ENCODE data around the gene CEP95. TPM values are rescaled to one million over a fixed set of nuclear protein-coding genes. Genes with fewer than 3 reads are reported as not detected.
"Not testable (repeated sequence)": the region's sequence is repeated elsewhere in the genome, so short reads cannot be mapped to it uniquely, and the experiment has no call there.

The CEP95 gene
- total RNA-seq, 1 donor from 2014 or later = 50.8 TPM

GRCh38 chr17:64491034-64491860 is 15.5 kb upstream of the CEP95 start:
- Histone ChIP-seq H3K36me3 (peaks cover 4 to 17% of the 10 kb centered on the region in 2 donors), H3K4me1 (peaks cover 24% of the 10 kb centered on the region), H3K4me3 (no peak overlapping the region), H3K9me3 (no peaks in the 10 kb centered on the region), H3K27me3 (no peaks in the 10 kb centered on the region), H3K27ac (no peak overlapping the region)
- TF ChIP-seq POLR2AphosphoS5 (IDR thresholded peaks at IDR 0.05; ENCODE audit: insufficient read depth in 1 of 2, low read depth in 1 of 2) (no peak), POLR2A (IDR thresholded peaks at IDR 0.05) (no peak), CTCF (IDR thresholded peaks at IDR 0.05) (peak in 1 of 3 experiments; percentile 43)
- no peak for DNase-seq (ENCODE audit: extremely low spot score in 2 of 2)
- intact Hi-C loops (cut with DNase I) = loop anchor here (5.0 to 10.0 kb wide), 2 partner anchors 69 to 186 kb away; no protein-coding TSS in a partner anchor

GRCh38 chr17:64491994-64492393 is 14.8 kb upstream of the CEP95 start:
- intact Hi-C loops (cut with DNase I) = loop anchor here (5.0 to 10.0 kb wide), 2 partner anchors 70 to 187 kb away; no protein-coding TSS in a partner anchor
- no peak for DNase-seq (ENCODE audit: extremely low spot score in 2 of 2)
- Histone ChIP-seq H3K36me3 (peaks cover 4 to 17% of the 10 kb centered on the region in 2 donors), H3K4me3 (no peak overlapping the region), H3K4me1 (peaks cover 25% of the 10 kb centered on the region), H3K27me3 (no peaks in the 10 kb centered on the region), H3K9me3 (no peaks in the 10 kb centered on the region), H3K27ac (no peak overlapping the region)
- TF ChIP-seq POLR2AphosphoS5 (IDR thresholded peaks at IDR 0.05; ENCODE audit: insufficient read depth in 1 of 2, low read depth in 1 of 2) (no peak), CTCF (IDR thresholded peaks at IDR 0.05) (no peak), POLR2A (IDR thresholded peaks at IDR 0.05) (no peak)

- no peak for DNase-seq (ENCODE audit: extremely low spot score in 2 of 2)
- intact Hi-C loops (cut with DNase I) = loop anchor here (5.0 to 10.0 kb wide), 2 partner anchors 70 to 188 kb away; no protein-coding TSS in a partner anchor
- Histone ChIP-seq H3K4me3 (no peak overlapping the region), H3K4me1 (peaks cover 30% of the 10 kb centered on the region), H3K9me3 (no peaks in the 10 kb centered on the region), H3K36me3 (peaks cover 4 to 19% of the 10 kb centered on the region in 2 donors), H3K27me3 (no peaks in the 10 kb centered on the region), H3K27ac (no peak overlapping the region)
- TF ChIP-seq POLR2AphosphoS5 (IDR thresholded peaks at IDR 0.05; ENCODE audit: insufficient read depth in 1 of 2, low read depth in 1 of 2) (no peak), POLR2A (IDR thresholded peaks at IDR 0.05) (no peak), CTCF (IDR thresholded peaks at IDR 0.05) (no peak)
Measured at GRCh38 chr17:64492481-64493109, 14.2 kb upstream of the CEP95 start.

GRCh38 chr17:64494121-64494520 is 12.7 kb upstream of the CEP95 start:
- no peak for DNase-seq (ENCODE audit: extremely low spot score in 2 of 2)
- peaks cover 4 to 35% of the 10 kb centered on the region in 2 donors for H3K36me3 ChIP-seq
- no peak overlapping the region for H3K27ac ChIP-seq
- peaks cover 43% of the 10 kb centered on the region for H3K4me1 ChIP-seq
- no peak overlapping the region for H3K4me3 ChIP-seq
- intact Hi-C loops (cut with DNase I) = loop anchor here (5.0 to 10.0 kb wide), 2 partner anchors 72 to 189 kb away; no protein-coding TSS in a partner anchor
- TF ChIP-seq CTCF (IDR thresholded peaks at IDR 0.05) (no peak), POLR2A (IDR thresholded peaks at IDR 0.05) (no peak), POLR2AphosphoS5 (IDR thresholded peaks at IDR 0.05; ENCODE audit: insufficient read depth in 1 of 2, low read depth in 1 of 2) (no peak)
- H3K9me3 ChIP-seq = no peaks in the 10 kb centered on the region
- no peaks in the 10 kb centered on the region for H3K27me3 ChIP-seq

GRCh38 chr17:64495300-64495699 is 11.5 kb upstream of the CEP95 start:
- H3K27me3 ChIP-seq; H3K9me3 ChIP-seq; H3K27ac ChIP-seq; DNase-seq (ENCODE audit: extremely low spot score in 2 of 2): not testable (repeated sequence)
- H3K36me3 ChIP-seq = peaks cover 9 to 35% of the 10 kb centered on the region in 2 donors
- H3K4me1 ChIP-seq = peaks cover 54% of the 10 kb centered on the region
- intact Hi-C loops (cut with DNase I) = loop anchor here (10.0 kb wide), 1 partner anchor 190 kb away; no protein-coding TSS in a partner anchor
- H3K4me3 ChIP-seq = peak overlapping the region in 1 of 2 donors; percentile 71

Measured in vagina (tissue), 2 donors.